H1 (cell line): Measurements from ENCODE around the gene BRMS1. TPM values are rescaled to one million over a fixed set of nuclear protein-coding genes. Genes with fewer than 3 reads are reported as not detected.

Experiments used
- CTCF ChIA-PET: fragments of 300-600 bp; sonication (Branson Sonifier 250); formaldehyde crosslinking; loops from one replicate; lab custom pipeline; 2021; ENCODE audit not compliant: partially characterized antibody; lab: Charles Lee
- POLR2A ChIA-PET: fragments of 300-600 bp; sonication (Branson Sonifier 250); formaldehyde crosslinking; loops from one replicate; lab custom pipeline; 2021; ENCODE audit warnings: inconsistent platforms; ENCODE audit not compliant: partially characterized antibody; lab: Charles Lee
- DNase-seq, 2 experiments: peaks; one replicate each; pipeline versions ENCODE4 v3.0.0 to v3.0.0-alpha.2; 2010 to 2022; ENCODE audit warnings: low spot score in 2 of 2, low read depth in 1 of 2, mixed read lengths in 1 of 2
- FAIRE-seq: peaks from 2 replicates; lab custom pipeline; 2011; peaks lifted over from hg19 to GRCh38; lab: Jason Lieb, UNC
- H2AFZ ChIP-seq: 2 replicates; pipeline ENCODE4 v1.8.1; 2012; ENCODE audit warnings: low read length, inconsistent platforms
- H2AK5ac ChIP-seq: 2 replicates; pipeline ENCODE4 v1.6.1; 2013; ENCODE audit warnings: low read depth, low read length
- H2BK120ac ChIP-seq: replicated peaks from 2 replicates; pipeline ENCODE3; 2013; ENCODE audit warnings: low read depth, low read length, inconsistent platforms
- H2BK12ac ChIP-seq: 2 replicates; pipeline ENCODE4 v1.6.1; 2013; ENCODE audit warnings: low read depth, low read length
- H2BK15ac ChIP-seq: 2 replicates; pipeline ENCODE4 v1.6.1; 2013; ENCODE audit warnings: low read length
- H2BK20ac ChIP-seq: 2 replicates; pipeline ENCODE4 v1.6.1; 2013; ENCODE audit warnings: low read length
- H2BK5ac ChIP-seq: 2 replicates; pipeline ENCODE4 v1.6.1; 2013; ENCODE audit warnings: low read depth, low read length
- H3K14ac ChIP-seq: 2 replicates; pipeline ENCODE4 v1.6.1; 2013; ENCODE audit warnings: inconsistent platforms; ENCODE audit not compliant: insufficient read length
- H3K18ac ChIP-seq: 2 replicates; pipeline ENCODE4 v1.6.1; 2013; ENCODE audit warnings: low read length; ENCODE audit errors: extremely low read depth
- H3K23ac ChIP-seq: 2 replicates; pipeline ENCODE4 v1.6.1; 2013; ENCODE audit warnings: inconsistent platforms; ENCODE audit not compliant: insufficient read length
- H3K23me2 ChIP-seq: 2 replicates; pipeline ENCODE4 v1.6.1; 2013; ENCODE audit warnings: low read depth, low read length
- H3K27ac ChIP-seq: 2 replicates; pipeline ENCODE4 v1.6.1; 2011; ENCODE audit warnings: low read depth, low read length, inconsistent platforms
- H3K27me3 ChIP-seq, 4 experiments: replicated peaks in 1 of 4; 1 replicate in 1 of 4; 2 replicates in 3 of 4; pipeline versions ENCODE4 v1.6.1 to v1.8.1; 2011 to 2013; ENCODE audit warnings: low read length in 3 of 4, mild to moderate bottlenecking in 3 of 4, inconsistent platforms in 2 of 4, mixed read lengths in 2 of 4, moderate library complexity in 1 of 4; ENCODE audit not compliant: control insufficient read depth in 3 of 4, insufficient read depth in 3 of 4; ENCODE audit errors: extremely low read depth in 1 of 4
- H3K36me3 ChIP-seq, 4 experiments: 2 replicates each; pipeline versions ENCODE4 v1.6.1 to v1.8.1; 2011 to 2013; ENCODE audit warnings: mild to moderate bottlenecking in 4 of 4, low read length in 3 of 4, moderate library complexity in 2 of 4, control low read depth in 1 of 4, inconsistent platforms in 1 of 4; ENCODE audit not compliant: insufficient read depth in 4 of 4, control insufficient read depth in 2 of 4
- H3K4ac ChIP-seq: replicated peaks from 2 replicates; pipeline ENCODE3; 2013; ENCODE audit warnings: low read length, low read depth, mixed read lengths, inconsistent platforms; ENCODE audit not compliant: insufficient read length
- H3K4me1 ChIP-seq, 4 experiments: replicated peaks in 1 of 4; 1 replicate in 1 of 4; 2 replicates in 3 of 4; pipeline versions ENCODE4 v1.6.1 to v1.8.1; 2011 to 2013; ENCODE audit warnings: low read length in 3 of 4, inconsistent platforms in 2 of 4, mixed read lengths in 1 of 4; ENCODE audit not compliant: insufficient read depth in 4 of 4, control insufficient read depth in 3 of 4
- H3K4me2 ChIP-seq, 2 experiments: 2 replicates each; pipeline versions ENCODE4 v1.6.1 to v1.8.1; 2011 to 2013; ENCODE audit warnings: low read depth in 2 of 2, low read length in 2 of 2, control low read depth in 1 of 2, inconsistent platforms in 1 of 2, mild to moderate bottlenecking in 1 of 2; ENCODE audit not compliant: insufficient read depth in 1 of 2
- H3K4me3 ChIP-seq, 4 experiments: fragments of 200-600, 300-600 bp in 1 of 4; sonication (generic), shearing (Covaris generic), sonication (Bioruptor Twin) in 1 of 4; 2 replicates each; pipeline versions ENCODE4 v1.5.1 to v1.8.1; 2011 to 2016; ENCODE audit warnings: low read length in 4 of 4, low read depth in 3 of 4, control low read depth in 2 of 4, inconsistent platforms in 2 of 4, mild to moderate bottlenecking in 2 of 4, mixed read lengths in 1 of 4, moderate library complexity in 1 of 4; ENCODE audit not compliant: insufficient read depth in 2 of 4; ENCODE audit errors: extremely low read depth in 1 of 4
- H3K56ac ChIP-seq: replicated peaks from 2 replicates; pipeline ENCODE3; 2013; ENCODE audit warnings: low read depth, mild to moderate bottlenecking, mixed read lengths, low read length, inconsistent platforms; ENCODE audit not compliant: insufficient read length
- H3K79me1 ChIP-seq: 2 replicates; pipeline ENCODE4 v1.6.1; 2013; ENCODE audit warnings: low read depth, low read length, control low read depth
- H3K79me2 ChIP-seq, 2 experiments: 2 replicates each; pipeline versions ENCODE4 v1.6.1 to v1.8.1; 2012 to 2013; ENCODE audit warnings: low read length in 2 of 2, mild to moderate bottlenecking in 2 of 2, inconsistent platforms in 1 of 2; ENCODE audit not compliant: insufficient read depth in 2 of 2, control insufficient read depth in 1 of 2
- H3K9ac ChIP-seq, 4 experiments: replicated peaks in 1 of 4; 1 replicate in 1 of 4; 2 replicates in 3 of 4; pipeline versions ENCODE4 v1.6.1 to v1.8.1; 2011 to 2013; ENCODE audit warnings: low read depth in 3 of 4, low read length in 3 of 4, control low read depth in 2 of 4, mild to moderate bottlenecking in 2 of 4, moderate library complexity in 2 of 4, inconsistent platforms in 1 of 4; ENCODE audit errors: extremely low read depth in 1 of 4
- H3K9me3 ChIP-seq, 2 experiments: 2 replicates each; pipeline versions ENCODE4 v1.6.1 to v1.8.1; 2012 to 2013; ENCODE audit warnings: mild to moderate bottlenecking in 2 of 2, moderate library complexity in 2 of 2, control low read depth in 1 of 2, inconsistent platforms in 1 of 2, low read depth in 1 of 2, low read length in 1 of 2, mixed read lengths in 1 of 2; ENCODE audit not compliant: insufficient read depth in 2 of 2
- H4K20me1 ChIP-seq, 2 experiments: replicated peaks in 1 of 2; 2 replicates each; pipeline versions ENCODE3 to v1.8.1; 2011 to 2013; ENCODE audit warnings: inconsistent platforms in 2 of 2, low read length in 2 of 2, mild to moderate bottlenecking in 1 of 2; ENCODE audit not compliant: insufficient read depth in 2 of 2, control insufficient read depth in 1 of 2
- H4K5ac ChIP-seq: 2 replicates; pipeline ENCODE4 v1.6.1; 2013; ENCODE audit warnings: low read length, low read depth, mixed read lengths, inconsistent platforms; ENCODE audit not compliant: insufficient read length
- H4K8ac ChIP-seq: 2 replicates; pipeline ENCODE4 v1.8.0; 2013; ENCODE audit warnings: mild to moderate bottlenecking, moderate library complexity, low read length, inconsistent platforms; ENCODE audit not compliant: insufficient read depth; ENCODE audit errors: extremely low read depth
- H4K91ac ChIP-seq: replicated peaks from 2 replicates; pipeline ENCODE3; 2013; ENCODE audit warnings: low read length, mixed read lengths, inconsistent platforms; ENCODE audit not compliant: insufficient read length
- CBX5 ChIP-seq: fragments of 300-800, 300-1000 bp; sonication (generic); IDR thresholded peaks from 2 replicates; pipeline ENCODE4 v1.7.1; 2016; ENCODE audit warnings: antibody characterized with exemption, low read length, low read depth
- WGBS, 2 experiments: shearing (Covaris generic) in 1 of 2; methylation state at CpG; one replicate each; pipeline versions ENCODE4 v1.1.6 to v1.1.7; 2013 to 2015; ENCODE audit warnings: low lambda C conversion rate in 2 of 2, mixed read lengths in 2 of 2, inconsistent platforms in 1 of 2, low coverage in 1 of 2, missing lambda C conversion rate in 1 of 2; ENCODE audit not compliant: insufficient replicate concordance in 2 of 2, insufficient coverage in 1 of 2, insufficient read length in 1 of 2; ENCODE audit errors: extremely low coverage in 1 of 2, missing lambda C conversion rate in 1 of 2; 5-methylcytosine and 5-hydroxymethylcytosine counted together
- polyA plus RNA-seq, 7 experiments: library from polyadenylated mRNA; depleted of rRNA in 3 of 7; stranded (reverse) in 5 of 7; unstranded in 2 of 7; fragments of >200 nt in 5 of 7; fragments of 200-250 nt in 2 of 7; gene quantifications; 1 replicate in 5 of 7; 2 replicates in 1 of 7; 4 replicates in 1 of 7; pipeline versions ENCODE4 v1.2.1 to v1.2.3, GENCODE V29; 2011 to 2013; ENCODE audit warnings: missing spikeins in 2 of 7, mixed read lengths in 2 of 7
- total RNA-seq: library from RNA; stranded (reverse); fragmentation: NEBNext Ultra II Directional; extraction: Animal tissue kit (Norgen Biotek cat#: 25700); gene quantifications from 2 replicates; pipeline ENCODE4 v1.2.1, GENCODE V29; 2021
- TF ChIP-seq, protein P1 (sequence below), 3 experiments: IDR thresholded peaks; 1 replicate in 2 of 3; 2 replicates in 1 of 3; pipeline versions ENCODE4 v1.5.1 to v1.6.1; 2011; ENCODE audit warnings: low read length in 3 of 3, mild to moderate bottlenecking in 3 of 3, inconsistent platforms in 2 of 3, low read depth in 1 of 3, moderate library complexity in 1 of 3; ENCODE audit not compliant: insufficient read depth in 1 of 3; ENCODE audit errors: control extremely low read depth in 1 of 3

The BRMS1 gene
- total and polyA plus RNA-seq, 2 of the 8 experiments (the other 6 are each of a cell fraction or from before 2014, with no cell fraction given): 39.2 to 46.1 TPM

DNA sequence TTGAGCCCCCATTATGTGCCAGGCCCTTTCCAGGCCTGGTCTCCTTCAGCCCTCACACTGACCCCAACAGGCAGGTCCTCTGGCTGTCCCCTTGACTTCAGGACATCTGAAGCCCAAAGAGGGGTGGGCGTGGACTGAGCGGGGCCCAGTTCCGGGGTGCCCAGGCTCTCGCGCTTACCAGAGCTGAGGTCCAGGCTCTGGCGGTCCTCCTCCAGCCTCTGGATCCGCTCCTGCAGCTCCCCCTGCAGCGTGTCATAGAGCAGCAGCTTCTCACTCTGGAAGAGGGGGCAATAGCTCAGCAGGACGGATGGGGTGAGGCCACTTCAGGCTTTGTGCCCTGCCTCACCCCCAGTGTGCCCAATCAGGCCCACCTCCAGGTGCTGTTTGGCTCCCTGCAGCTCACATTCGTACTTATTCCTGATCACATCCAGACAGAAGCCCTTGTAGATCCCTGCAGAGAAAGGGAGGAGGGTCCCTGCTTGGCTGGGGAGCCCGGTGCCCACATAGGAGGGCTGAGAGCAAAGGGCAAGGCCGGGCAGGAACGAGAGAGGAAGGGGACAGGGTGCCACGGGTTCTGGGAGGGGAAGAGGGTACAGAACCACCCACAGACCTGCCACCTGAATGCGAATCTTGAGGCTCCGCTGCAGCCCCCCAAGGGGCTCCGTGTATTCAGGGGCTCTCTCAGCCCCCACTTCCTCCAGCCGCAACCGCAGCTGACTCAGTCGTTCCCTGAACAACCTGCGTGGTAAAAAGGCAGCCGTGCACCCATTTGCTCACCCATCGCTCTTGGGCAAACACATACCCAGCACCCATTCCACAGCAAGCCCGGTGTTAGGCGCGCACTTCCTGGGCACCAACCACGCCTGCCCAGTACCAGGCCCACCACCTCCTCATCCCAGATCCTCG, 4.1 kb downstream of the BRMS1 start:
- H3K27ac ChIP-seq: no peak overlapping the region
- TF ChIP-seq, protein P1, sequence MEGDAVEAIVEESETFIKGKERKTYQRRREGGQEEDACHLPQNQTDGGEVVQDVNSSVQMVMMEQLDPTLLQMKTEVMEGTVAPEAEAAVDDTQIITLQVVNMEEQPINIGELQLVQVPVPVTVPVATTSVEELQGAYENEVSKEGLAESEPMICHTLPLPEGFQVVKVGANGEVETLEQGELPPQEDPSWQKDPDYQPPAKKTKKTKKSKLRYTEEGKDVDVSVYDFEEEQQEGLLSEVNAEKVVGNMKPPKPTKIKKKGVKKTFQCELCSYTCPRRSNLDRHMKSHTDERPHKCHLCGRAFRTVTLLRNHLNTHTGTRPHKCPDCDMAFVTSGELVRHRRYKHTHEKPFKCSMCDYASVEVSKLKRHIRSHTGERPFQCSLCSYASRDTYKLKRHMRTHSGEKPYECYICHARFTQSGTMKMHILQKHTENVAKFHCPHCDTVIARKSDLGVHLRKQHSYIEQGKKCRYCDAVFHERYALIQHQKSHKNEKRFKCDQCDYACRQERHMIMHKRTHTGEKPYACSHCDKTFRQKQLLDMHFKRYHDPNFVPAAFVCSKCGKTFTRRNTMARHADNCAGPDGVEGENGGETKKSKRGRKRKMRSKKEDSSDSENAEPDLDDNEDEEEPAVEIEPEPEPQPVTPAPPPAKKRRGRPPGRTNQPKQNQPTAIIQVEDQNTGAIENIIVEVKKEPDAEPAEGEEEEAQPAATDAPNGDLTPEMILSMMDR (IDR thresholded peaks at IDR 0.05; ENCODE audit: control extremely low read depth in 1 of 3, insufficient read depth in 1 of 3, low read depth in 1 of 3, low read length in 3 of 3): 0 out of 4 replicates have a peak, but pooled peaks of 1 of the 3 experiments have one; percentile 1
- TF ChIP-seq CBX5: no peak
- H3K4ac ChIP-seq: no peak overlapping the region
- POLR2A ChIA-PET: interaction anchor here (0.8 to 28.7 kb wide), 8 partner anchors 8 to 58 kb away, joined by 3 to 487 read pairs (median 3); partner anchors contain the start of gene SLC29A2
- peaks cover 3 to 8% of the 10 kb centered on the region in 2 experiments for H4K20me1 ChIP-seq
- no peak overlapping the region for H4K8ac ChIP-seq
- peaks cover 3% of the 10 kb centered on the region for H3K79me1 ChIP-seq
- DNase-seq (no peak), FAIRE-seq (no peak)
- no peak overlapping the region for H2BK15ac ChIP-seq
- 92% methylated on average over 27 of the region's 28 CpGs; no CpG with 5 or more reads in 1 of the 2 experiments for WGBS, 2 experiments
- H3K36me3 ChIP-seq: peaks cover 6 to 12% (median 9%) of the 10 kb centered on the region in 4 experiments; a peak in 4 of 8 replicates
- no peak overlapping the region for H4K91ac ChIP-seq
- H3K4me1 ChIP-seq: peaks cover 0 to 12% (median 10%) of the 10 kb centered on the region in 4 experiments; a peak in 6 of 7 replicates
- H3K56ac ChIP-seq: no peak overlapping the region
- H3K9ac ChIP-seq: no peak overlapping the region
- peaks cover 9% of the 10 kb centered on the region; the same call in 1 of the 2 replicates for H3K23me2 ChIP-seq
- peaks cover 0 to 14% of the 10 kb centered on the region in 2 experiments; a peak in 2 of 4 replicates for H3K79me2 ChIP-seq
- H2BK120ac ChIP-seq: no peak overlapping the region
- H3K23ac ChIP-seq: no peak overlapping the region
- no peaks in the 10 kb centered on the region for H3K27me3 ChIP-seq
- no peak overlapping the region for H3K18ac ChIP-seq
- no peak overlapping the region for H2AK5ac ChIP-seq
- H3K9me3 ChIP-seq: no peaks in the 10 kb centered on the region
- H3K4me2 ChIP-seq: no peak overlapping the region
- H2BK12ac ChIP-seq: no peak overlapping the region
- no peak overlapping the region for H3K4me3 ChIP-seq
- CTCF ChIA-PET: interaction anchor here (0.7 to 4.6 kb wide), 11 partner anchors 19 to 450 kb away, joined by 3 to 55 read pairs (median 3); partner anchors contain the start of genes CD248, TMEM151A and YIF1A
- H3K14ac ChIP-seq: no peak overlapping the region
- no peak overlapping the region for H2AFZ ChIP-seq
- H4K5ac ChIP-seq: no peak overlapping the region
- no peak overlapping the region; the same call in 1 of the 2 replicates for H2BK5ac ChIP-seq
- H2BK20ac ChIP-seq: no peak overlapping the region
